ENCODE measurements around the gene FJX1.
"Not testable (repeated sequence)": the region's sequence is repeated elsewhere in the genome, so short reads cannot be mapped to it uniquely, and the experiment has no call there.

Gene FJX1

DNA sequence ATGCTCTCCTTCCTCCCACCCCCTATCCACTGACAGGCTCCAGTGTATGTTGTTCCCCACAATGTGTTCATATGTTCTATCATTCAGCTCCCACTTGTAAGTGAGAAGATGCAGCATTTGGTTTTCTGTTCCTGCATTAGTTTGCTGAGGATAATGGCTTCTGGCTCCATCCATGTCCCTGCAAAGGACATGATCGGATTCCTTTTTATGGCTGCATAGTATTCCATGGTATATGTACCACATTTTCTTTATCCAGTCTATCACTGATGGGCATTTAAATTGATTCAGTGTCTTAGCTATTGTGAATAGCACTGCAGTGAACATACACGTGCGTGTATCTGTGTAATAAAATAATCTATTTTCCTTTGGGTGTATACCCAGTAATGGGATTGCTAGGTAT lies 50.1 kb downstream of the FJX1 start:
- not testable (repeated sequence) for DNase-seq (ENCODE audit: low spot score)
